ENCODE results near the gene RBMS1.
A peak's percentile ranks its signal among the peaks of the same experiment; 100 is the strongest.

RBMS1 gene

DNA sequence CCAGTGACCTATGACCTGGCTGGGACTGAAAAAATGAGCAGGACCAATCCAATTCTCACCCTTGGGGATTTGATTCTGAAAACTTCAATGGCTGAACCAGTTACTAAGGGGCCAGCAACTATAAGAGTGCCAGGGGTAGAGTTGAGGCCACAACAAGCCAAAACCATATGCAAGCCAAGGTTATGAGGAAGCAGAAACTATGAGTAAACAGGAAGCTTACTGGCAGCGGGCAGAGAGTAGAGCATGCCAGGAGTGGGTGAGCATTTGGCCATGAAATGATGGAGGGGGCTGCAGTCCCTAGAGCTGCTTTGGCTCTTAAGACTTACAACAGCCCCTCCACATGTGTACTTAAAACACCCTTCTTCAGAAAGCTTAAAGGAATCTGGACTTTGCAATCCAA lies 82.4 kb downstream of the RBMS1 start:
- peak; percentile 20 for ATAC-seq (ENCODE audit: low read depth)
- no peaks in the 10 kb centered on the region for H3K36me3 Mint-ChIP-seq
- H3K4me3 Mint-ChIP-seq = peak overlapping the region; percentile 40
- H3K27ac Mint-ChIP-seq = peak overlapping the region; percentile 18
- H3K4me1 Mint-ChIP-seq = peaks cover 30% of the 10 kb centered on the region
- peaks cover 2% of the 10 kb centered on the region for H3K27me3 Mint-ChIP-seq
- no peaks in the 10 kb centered on the region for H3K9me3 Mint-ChIP-seq
- DNase-seq (ENCODE audit: low spot score in 2 of 2) = peak in 1 of 2 donors; percentile 14

DNA sequence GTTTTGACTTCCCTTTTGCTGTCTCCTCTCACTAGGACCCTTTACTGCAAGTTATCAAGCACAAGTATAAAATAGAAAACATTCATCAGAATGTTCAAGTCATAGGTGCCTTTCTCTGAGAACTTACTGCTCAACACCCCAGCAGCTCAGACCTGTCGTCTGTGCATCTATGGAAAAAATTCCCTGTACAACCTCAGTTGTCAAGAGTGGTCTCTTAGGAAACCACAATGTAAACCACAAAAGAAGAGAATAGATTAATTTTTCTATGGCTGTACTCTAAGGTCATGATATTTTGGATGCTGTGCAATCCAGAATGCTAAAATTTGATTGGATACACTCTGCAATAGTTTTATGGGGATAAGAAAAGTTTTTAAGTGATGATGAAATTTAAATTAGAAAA lies 84.1 kb downstream of the RBMS1 start:
- Mint-ChIP-seq H3K4me1 (peaks cover 43% of the 10 kb centered on the region), H3K36me3 (no peaks in the 10 kb centered on the region), H3K4me3 (peak overlapping the region; percentile 27), H3K9me3 (no peaks in the 10 kb centered on the region), H3K27ac (peak overlapping the region; percentile 61), H3K27me3 (no peaks in the 10 kb centered on the region)
- no peak for ATAC-seq (ENCODE audit: low read depth)
- DNase-seq (ENCODE audit: low spot score in 2 of 2) = no peak

DNA sequence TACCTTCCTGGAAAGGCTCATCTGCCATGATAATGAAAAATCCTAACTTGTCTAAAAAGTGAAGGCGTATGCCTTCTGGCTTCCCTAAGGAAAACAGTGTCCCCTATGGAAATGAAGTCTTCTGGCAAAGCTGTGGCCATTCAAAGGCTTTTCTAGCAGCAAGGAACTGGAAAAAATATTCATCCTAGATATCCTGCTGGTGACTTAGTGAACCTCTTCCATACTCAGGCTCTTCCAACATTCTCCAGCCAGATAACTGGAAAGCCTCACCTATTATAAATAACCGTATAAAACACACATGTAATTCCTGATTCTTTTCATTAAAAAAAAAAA lies 84.7 kb downstream of the RBMS1 start:
- no peak for ATAC-seq (ENCODE audit: low read depth)
- Mint-ChIP-seq H3K27me3 (no peaks in the 10 kb centered on the region), H3K9me3 (no peaks in the 10 kb centered on the region), H3K4me3 (peak overlapping the region; percentile 84), H3K27ac (peak overlapping the region; percentile 88), H3K36me3 (no peaks in the 10 kb centered on the region), H3K4me1 (peaks cover 47% of the 10 kb centered on the region)
- DNase-seq (ENCODE audit: low spot score in 2 of 2) = no peak

DNA sequence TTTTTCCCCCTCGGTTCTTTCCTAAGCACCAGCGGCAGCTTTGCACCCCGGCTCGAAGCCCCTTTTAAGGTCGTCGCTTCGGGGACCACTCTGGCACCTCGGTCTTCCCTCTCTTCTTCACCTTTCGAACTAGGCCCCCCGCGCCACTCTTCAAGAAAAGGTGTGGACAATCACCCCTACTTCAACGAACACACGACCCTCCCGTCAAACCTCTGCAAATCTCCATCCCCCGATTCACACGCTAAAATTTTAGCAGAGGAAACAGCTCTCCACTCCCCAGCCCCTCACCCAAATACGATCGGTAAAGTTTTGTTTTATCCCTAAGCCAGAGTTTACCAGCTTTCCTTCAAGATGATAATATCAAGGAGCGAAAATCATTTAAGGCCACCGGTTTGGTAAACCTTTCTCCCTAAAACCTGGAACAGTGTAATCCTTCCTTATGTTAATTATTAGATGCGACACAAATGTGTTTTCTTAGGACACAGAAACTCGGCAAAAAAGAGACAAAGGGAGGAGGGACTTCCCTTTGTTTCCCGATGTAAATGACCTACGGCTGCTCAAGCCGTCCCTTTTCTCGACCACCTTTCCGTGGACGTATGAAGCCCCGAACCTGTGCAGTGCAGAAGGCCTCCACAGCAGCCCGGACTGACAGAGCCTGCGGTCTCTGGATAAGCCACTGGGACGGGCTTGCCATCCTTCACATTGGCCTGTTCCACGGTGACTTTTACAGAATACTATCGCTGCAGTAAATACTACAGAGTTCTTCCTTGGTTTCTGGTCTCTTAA lies 85.2 kb downstream of the RBMS1 start:
- peak overlapping the region; percentile 84 for H3K4me3 Mint-ChIP-seq
- H3K4me1 Mint-ChIP-seq = peaks cover 50% of the 10 kb centered on the region
- H3K27ac Mint-ChIP-seq = peak overlapping the region; percentile 88
- H3K36me3 Mint-ChIP-seq = no peaks in the 10 kb centered on the region
- no peaks in the 10 kb centered on the region for H3K9me3 Mint-ChIP-seq
- ATAC-seq (ENCODE audit: low read depth) (no peak), DNase-seq (ENCODE audit: low spot score in 2 of 2) (no peak)
- no peaks in the 10 kb centered on the region for H3K27me3 Mint-ChIP-seq

DNA sequence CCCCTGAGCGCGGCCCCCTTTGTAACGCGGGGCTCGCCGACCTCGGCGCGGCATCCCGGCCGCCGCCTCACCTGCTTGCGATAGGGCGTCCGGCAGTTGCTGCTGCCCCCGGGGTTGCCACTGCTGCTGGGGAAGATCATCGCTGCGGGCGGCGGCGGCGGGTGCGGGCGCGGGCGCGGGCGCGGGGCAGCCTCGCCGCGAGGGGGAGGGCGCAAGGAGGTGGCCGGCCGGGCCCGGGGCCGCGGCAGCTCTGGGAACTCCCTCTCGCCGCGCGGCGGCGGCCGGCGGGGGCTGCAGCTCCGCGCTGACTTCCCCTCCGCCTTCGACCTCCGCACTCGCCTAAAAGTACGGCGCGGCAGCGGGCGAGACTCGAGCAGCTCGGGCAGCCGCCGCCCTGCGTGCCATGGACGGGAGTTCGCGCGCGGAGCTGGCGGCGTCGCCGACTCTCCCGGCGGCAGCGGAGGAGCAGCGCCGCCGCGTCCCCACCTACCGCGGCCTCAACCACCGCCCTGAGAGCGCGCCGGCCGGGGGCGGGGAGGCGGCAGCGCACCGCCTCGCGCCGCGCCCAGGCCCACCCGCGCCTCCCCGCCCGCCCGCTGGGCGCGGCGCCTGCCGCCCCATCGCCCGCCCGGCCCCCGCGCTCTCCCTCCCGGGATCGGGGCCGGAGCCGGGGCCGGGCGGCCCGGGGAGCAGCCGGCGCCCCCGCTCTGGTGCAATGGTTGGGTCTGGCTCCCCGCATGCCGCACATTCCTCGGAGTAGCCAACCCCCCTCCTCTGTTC lies 86.0 kb downstream of the RBMS1 start:
- no peaks in the 10 kb centered on the region for H3K9me3 Mint-ChIP-seq
- ATAC-seq (ENCODE audit: low read depth) (peak; percentile 64), DNase-seq (ENCODE audit: low spot score in 2 of 2) (peak; percentile 66 to 79)
- peak overlapping the region; percentile 84 for H3K4me3 Mint-ChIP-seq
- H3K36me3 Mint-ChIP-seq = no peaks in the 10 kb centered on the region
- H3K27ac Mint-ChIP-seq = peak overlapping the region; percentile 92
- H3K4me1 Mint-ChIP-seq = peaks cover 53% of the 10 kb centered on the region
- no peaks in the 10 kb centered on the region for H3K27me3 Mint-ChIP-seq

DNA sequence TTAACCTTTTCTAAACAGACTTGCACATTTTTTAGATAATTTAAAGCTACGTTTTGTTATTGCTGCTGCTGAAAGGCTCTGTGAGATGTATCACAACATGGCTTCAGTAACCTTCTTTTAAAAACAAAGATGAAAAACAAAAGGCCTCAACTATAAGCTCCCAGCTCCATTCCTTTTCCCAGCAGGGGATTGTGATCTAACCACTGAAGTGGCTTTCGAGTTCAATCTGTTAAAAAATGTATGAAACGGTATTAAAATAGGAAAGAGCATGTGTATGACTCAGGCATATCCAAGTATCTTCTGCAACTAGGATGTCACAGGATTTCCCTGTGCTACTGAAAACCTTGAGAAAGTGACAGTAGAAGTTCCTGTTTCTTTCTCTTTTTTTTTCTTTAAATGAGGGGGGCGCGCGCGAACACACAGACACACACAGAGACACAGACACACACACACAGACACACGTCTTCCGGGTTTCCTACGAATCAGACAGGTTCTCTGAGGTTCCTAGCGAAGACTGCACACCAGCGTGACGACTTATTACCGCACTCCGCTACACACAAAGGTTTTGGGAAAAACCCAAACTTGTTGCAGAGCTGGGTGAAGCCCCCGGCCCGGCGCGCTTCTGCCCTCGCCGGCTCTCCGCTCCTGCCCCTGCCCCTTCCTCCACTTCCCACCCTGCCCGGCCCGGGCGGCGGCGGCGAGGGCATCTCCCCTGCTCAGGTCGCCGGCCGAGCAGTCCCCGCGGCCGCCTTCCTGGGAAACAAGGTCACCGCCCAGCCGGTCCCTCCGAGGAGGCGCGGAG lies 86.8 kb downstream of the RBMS1 start:
- H3K27me3 Mint-ChIP-seq = no peaks in the 10 kb centered on the region
- H3K27ac Mint-ChIP-seq = peak overlapping the region; percentile 92
- peaks cover 54% of the 10 kb centered on the region for H3K4me1 Mint-ChIP-seq
- ATAC-seq (ENCODE audit: low read depth) (peak; percentile 77), DNase-seq (ENCODE audit: low spot score in 2 of 2) (peak; percentile 75 to 77)
- H3K4me3 Mint-ChIP-seq = peak overlapping the region; percentile 84
- H3K9me3 Mint-ChIP-seq = no peaks in the 10 kb centered on the region
- peaks cover 1% of the 10 kb centered on the region for H3K36me3 Mint-ChIP-seq

DNA sequence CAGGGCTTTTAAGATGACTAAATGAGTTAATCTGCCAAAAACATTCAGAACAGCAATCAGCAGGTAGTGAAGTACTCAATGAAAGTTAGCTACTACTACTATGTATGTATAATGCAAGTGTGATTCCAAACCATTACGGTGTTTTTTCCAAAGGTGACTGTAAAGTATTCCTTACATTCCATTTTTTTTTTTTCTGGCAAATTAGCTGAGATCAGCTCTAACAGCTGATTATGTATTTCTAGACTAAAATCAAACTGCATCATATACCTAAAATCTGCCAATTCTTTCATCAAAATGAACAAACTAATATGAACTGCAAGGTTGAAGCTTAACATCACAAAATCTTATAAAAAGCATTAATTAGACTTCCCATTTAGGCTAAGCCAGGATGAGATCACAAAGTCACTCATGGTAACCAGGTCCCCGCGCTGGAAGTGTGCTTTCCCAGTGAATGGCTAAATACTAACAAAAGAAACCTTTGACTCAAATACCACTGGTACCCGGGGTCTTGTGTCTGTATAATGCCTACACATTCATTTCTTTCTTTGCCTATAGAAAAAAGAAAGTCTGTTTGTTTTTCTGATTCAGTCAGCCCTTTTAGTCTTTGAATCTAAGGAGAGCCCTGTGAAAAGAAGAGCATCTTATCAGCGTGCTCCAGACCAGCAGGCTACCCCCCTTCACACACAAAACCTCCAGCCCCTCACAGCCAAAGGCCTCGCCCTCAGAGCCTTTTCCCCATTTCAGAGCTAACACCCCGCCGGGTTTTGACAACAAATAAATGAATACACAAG lies 88.3 kb downstream of the RBMS1 start:
- peaks cover 48% of the 10 kb centered on the region for H3K4me1 Mint-ChIP-seq
- H3K9me3 Mint-ChIP-seq = no peaks in the 10 kb centered on the region
- H3K4me3 Mint-ChIP-seq = peak overlapping the region; percentile 39
- ATAC-seq (ENCODE audit: low read depth) (no peak), DNase-seq (ENCODE audit: low spot score in 2 of 2) (no peak)
- H3K27me3 Mint-ChIP-seq = no peaks in the 10 kb centered on the region
- peaks cover 1% of the 10 kb centered on the region for H3K36me3 Mint-ChIP-seq
- peak overlapping the region; percentile 92 for H3K27ac Mint-ChIP-seq

DNA sequence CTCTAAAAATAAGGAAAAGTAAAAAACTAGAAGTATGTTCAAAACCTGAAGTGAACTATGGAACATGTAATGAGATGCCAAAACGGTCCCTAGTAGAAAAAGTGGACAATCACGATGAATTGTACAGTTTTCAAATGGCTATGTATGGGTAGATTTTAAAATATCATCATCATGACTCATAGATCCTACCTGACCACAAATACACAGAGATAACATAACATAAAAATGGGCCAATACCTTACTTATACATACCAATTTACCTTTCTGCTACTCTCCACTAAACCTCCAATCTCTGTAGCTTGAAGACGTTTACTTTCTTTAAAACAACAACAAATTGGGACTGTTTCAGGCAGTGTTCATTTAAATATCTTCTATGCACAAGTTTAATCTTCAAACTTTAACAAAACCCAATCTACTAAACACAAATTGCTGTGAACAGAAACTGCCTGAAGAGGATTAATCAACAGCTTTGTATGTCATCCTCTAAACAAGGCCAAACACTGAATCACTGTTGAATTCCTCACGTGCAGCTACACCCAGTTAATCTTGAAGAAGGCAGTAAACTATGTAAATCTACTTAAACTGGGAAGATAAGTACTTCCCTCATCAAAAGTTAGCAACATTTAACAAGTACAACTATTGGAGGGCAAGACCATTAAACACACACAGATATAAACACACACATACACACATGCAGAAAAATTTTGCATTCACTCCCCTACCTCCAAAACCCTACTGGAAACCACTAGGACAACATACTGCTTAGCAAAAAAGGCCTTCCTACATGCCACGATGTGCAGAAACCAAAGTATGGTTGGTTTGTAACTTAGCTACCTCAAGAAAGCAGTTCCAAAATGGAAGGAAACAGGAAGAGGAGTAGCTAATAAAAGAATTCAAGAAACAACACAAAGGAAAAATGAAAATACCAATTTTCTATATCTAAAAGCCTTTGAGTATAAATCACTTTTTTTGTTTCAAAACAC lies 90.3 kb downstream of the RBMS1 start:
- Mint-ChIP-seq H3K27me3 (no peaks in the 10 kb centered on the region), H3K4me3 (peak overlapping the region; percentile 54), H3K9me3 (no peaks in the 10 kb centered on the region), H3K4me1 (peaks cover 43% of the 10 kb centered on the region), H3K36me3 (peaks cover 1% of the 10 kb centered on the region), H3K27ac (peak overlapping the region; percentile 12)
- no peak for DNase-seq (ENCODE audit: low spot score in 2 of 2)
- ATAC-seq (ENCODE audit: low read depth) = no peak

DNA sequence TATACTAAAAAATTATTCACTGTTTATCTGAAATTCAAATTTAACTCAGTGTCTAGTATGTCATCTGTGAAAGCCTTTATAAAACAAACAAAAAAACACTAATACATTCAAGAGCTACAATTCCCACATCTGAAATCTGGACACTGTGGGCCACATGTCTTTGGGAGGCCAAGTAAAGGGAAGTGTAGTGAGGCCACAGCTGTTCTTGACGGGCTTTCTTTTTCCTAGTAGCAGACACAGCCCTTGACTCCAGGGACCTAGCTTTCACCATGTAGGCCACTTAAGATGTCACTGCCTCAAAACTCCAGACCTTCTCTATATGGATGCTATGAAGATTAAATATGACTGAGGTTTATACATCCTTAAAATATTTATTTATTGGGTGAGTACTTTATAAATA lies 91.1 kb downstream of the RBMS1 start:
- ATAC-seq (ENCODE audit: low read depth) (no peak), DNase-seq (ENCODE audit: low spot score in 2 of 2) (no peak)
- H3K27ac Mint-ChIP-seq = no peak overlapping the region
- peaks cover 39% of the 10 kb centered on the region for H3K4me1 Mint-ChIP-seq
- no peaks in the 10 kb centered on the region for H3K9me3 Mint-ChIP-seq
- H3K4me3 Mint-ChIP-seq = no peak overlapping the region
- H3K36me3 Mint-ChIP-seq = peaks cover 1% of the 10 kb centered on the region
- no peaks in the 10 kb centered on the region for H3K27me3 Mint-ChIP-seq

DNA sequence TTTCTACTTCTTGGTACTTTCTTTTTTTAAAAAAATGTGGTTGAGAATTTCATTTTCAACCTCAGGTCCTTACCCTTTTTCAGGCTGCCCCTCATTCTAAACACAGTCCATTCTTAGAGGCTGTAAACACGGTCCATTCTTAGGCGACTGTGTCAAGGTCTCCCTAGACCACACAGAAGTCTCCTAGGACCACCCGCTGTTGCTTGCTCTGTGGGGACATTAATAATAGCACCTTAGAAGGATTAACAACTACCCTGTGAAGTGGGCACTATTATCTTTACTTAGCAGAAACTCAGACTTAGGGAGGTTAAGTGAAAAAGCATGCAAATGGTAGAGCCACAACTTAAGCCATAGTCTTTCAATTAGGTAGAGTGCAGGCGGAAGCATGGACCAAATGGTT lies 91.7 kb downstream of the RBMS1 start:
- Mint-ChIP-seq H3K4me3 (no peak overlapping the region), H3K27ac (peak overlapping the region; percentile 68)
- ATAC-seq (ENCODE audit: low read depth) = no peak

DNA sequence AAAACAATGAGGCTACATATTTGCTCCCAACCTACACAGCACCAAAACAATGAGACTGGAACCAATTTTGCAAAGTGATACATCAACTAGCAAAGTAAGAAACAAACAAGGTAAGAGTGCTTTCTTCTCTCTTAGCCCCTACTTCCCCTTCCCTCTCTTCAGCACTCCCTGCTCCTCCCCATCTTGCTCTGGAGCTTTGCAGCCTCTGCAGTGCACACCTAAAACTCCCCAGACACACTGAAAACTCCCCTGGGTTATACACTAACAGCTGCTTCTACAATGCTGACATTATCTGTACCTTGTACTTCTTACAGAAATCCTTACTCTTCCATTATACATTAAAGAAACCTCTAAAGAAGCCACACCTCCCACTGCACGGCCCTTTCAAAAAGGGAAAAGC lies 93.7 kb downstream of the RBMS1 start:
- Mint-ChIP-seq H3K36me3 (peaks cover 1% of the 10 kb centered on the region), H3K27ac (no peak overlapping the region), H3K4me1 (peaks cover 30% of the 10 kb centered on the region), H3K4me3 (no peak overlapping the region), H3K9me3 (no peaks in the 10 kb centered on the region), H3K27me3 (no peaks in the 10 kb centered on the region)
- DNase-seq (ENCODE audit: low spot score in 2 of 2) (no peak), ATAC-seq (ENCODE audit: low read depth) (peak; percentile 45)

More for the DNA sequence above, 91.7 kb downstream of the RBMS1 start:
- Mint-ChIP-seq H3K27me3 (no peaks in the 10 kb centered on the region), H3K9me3 (no peaks in the 10 kb centered on the region), H3K4me1 (peaks cover 39% of the 10 kb centered on the region), H3K36me3 (peaks cover 1% of the 10 kb centered on the region)
- DNase-seq (ENCODE audit: low spot score in 2 of 2) = no peak

DNA sequence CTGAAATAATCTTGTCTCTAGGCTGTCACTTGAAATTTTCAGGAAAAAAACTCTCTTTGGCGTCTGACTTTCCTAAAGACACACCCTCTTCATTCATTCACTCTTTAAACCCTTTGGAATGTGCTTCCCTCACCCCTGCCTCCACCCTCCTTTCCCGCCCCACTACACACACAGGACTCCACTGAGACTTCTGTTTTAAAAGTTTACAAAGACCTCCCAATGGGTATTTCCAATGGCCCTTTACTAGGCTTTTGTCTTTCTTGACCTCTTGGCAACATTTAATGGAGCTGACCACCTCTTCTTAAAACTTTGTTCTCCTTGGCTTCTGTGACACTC lies 96.1 kb downstream of the RBMS1 start:
- H3K4me3 Mint-ChIP-seq = no peak overlapping the region
- no peak for DNase-seq (ENCODE audit: low spot score in 2 of 2)
- peaks cover 1% of the 10 kb centered on the region for H3K36me3 Mint-ChIP-seq
- H3K4me1 Mint-ChIP-seq = peaks cover 27% of the 10 kb centered on the region
- H3K27me3 Mint-ChIP-seq = no peaks in the 10 kb centered on the region
- no peak overlapping the region for H3K27ac Mint-ChIP-seq
- no peaks in the 10 kb centered on the region for H3K9me3 Mint-ChIP-seq
- ATAC-seq (ENCODE audit: low read depth) = no peak

DNA sequence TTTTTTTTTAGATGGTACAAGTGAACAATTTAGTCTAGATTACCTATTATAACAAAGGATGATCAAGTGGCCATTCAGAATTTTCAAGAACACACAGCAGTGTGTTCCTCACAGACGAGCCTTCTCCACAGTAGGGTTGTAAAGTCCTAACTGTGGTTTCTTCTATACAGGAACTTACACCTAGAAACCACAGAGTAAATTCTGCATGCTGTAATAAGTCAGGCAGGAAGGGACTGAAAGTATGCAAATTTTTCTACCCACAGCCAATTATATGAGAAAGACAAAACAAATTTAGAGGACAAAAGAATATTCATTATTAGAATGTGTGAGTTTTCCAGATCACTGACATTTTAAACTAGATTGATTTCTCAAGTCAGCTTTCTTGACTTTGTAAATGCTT lies 99.5 kb downstream of the RBMS1 start:
- H3K4me1 Mint-ChIP-seq = peaks cover 29% of the 10 kb centered on the region
- peaks cover 4% of the 10 kb centered on the region for H3K36me3 Mint-ChIP-seq
- no peaks in the 10 kb centered on the region for H3K27me3 Mint-ChIP-seq
- peak; percentile 100 for ATAC-seq (ENCODE audit: low read depth)
- H3K4me3 Mint-ChIP-seq = peak overlapping the region; percentile 68
- no peak overlapping the region for H3K27ac Mint-ChIP-seq
- peak in 1 of 2 donors; percentile 30 for DNase-seq (ENCODE audit: low spot score in 2 of 2)
- no peaks in the 10 kb centered on the region for H3K9me3 Mint-ChIP-seq

Data from memory B cell (primary cell).